Testis (tissue), 3 donors: ENCODE measurements around the gene GLUL. TPM values are rescaled to one million over a fixed set of nuclear protein-coding genes. Genes with fewer than 3 reads are reported as not detected.

ENCODE experiments used
- DNase-seq: peaks from one replicate; pipeline ENCODE4 v3.0.0-alpha.2; 2019
- H3K27ac ChIP-seq, 2 donors: fragments of 200-600 bp; sonication (generic); one replicate each; pipeline ENCODE4 v1.5.1; 2019
- H3K27me3 ChIP-seq: fragments of 200-600 bp; sonication (generic); one replicate; pipeline ENCODE4 v1.5.1; 2019
- H3K36me3 ChIP-seq: fragments of 200-600 bp; sonication (generic); one replicate; pipeline ENCODE4 v1.5.1; 2017; ENCODE audit warnings: low read depth; ENCODE audit errors: missing control alignments
- H3K4me1 ChIP-seq: fragments of 200-600 bp; sonication (generic); one replicate; pipeline ENCODE4 v1.5.1; 2019
- H3K4me3 ChIP-seq, 2 donors: fragments of 200-600 bp; sonication (generic); one replicate each; pipeline ENCODE4 v1.5.1; 2017 to 2019
- H3K9me3 ChIP-seq: fragments of 200-600 bp; sonication (generic); one replicate; pipeline ENCODE4 v1.5.1; 2017
- CTCF ChIP-seq, 3 experiments: fragments of 450-650 bp in 2 of 3; fragments of 200-600 bp in 1 of 3; sonication (generic) in 1 of 3; IDR thresholded peaks; one replicate each; pipeline ENCODE4 v1.5.1; 2016 to 2019; ENCODE audit warnings: antibody characterized with exemption in 3 of 3, mild to moderate bottlenecking in 2 of 3, moderate library complexity in 1 of 3
- POLR2A ChIP-seq: fragments of 450-650 bp; IDR thresholded peaks from one replicate; pipeline ENCODE4 v1.6.1; 2017; ENCODE audit warnings: antibody characterized with exemption, mild to moderate bottlenecking, moderate library complexity
- WGBS, 2 donors: methylation state at CpG; one replicate each; pipeline ENCODE4 v1.1.5; 2018; 5-methylcytosine and 5-hydroxymethylcytosine counted together
- intact Hi-C: fragments of 100-400 bp; cut with DNase I; formaldehyde crosslinking; loops from one replicate; pipeline ENCODE4 v1.15.1; 2023; ENCODE audit warnings: low total_unique reads
- polyA plus RNA-seq: library from polyadenylated mRNA; stranded (reverse); fragments of 350-450 nt; fragmentation: Illumina TruSeq; extraction: RNeasy Lipid Tissue Mini Kit (QIAGEN cat#74804); gene quantifications from one replicate; pipeline ENCODE4 v1.2.3, GENCODE V29; 2014; ENCODE audit warnings: low read depth, low replicate concordance; ENCODE audit not compliant: insufficient read depth
- total RNA-seq, 2 donors: library from RNA; depleted of rRNA; stranded (reverse); fragments of >200 nt; gene quantifications; one replicate each; pipeline ENCODE4 v1.2.3, GENCODE V29; 2016

The GLUL gene
- total and polyA plus RNA-seq, 3 donors from 2014 or later: 958 to 1,224 (median 1,066) TPM

GRCh38 chr1:182359645-182360044 lies 31.9 kb downstream of the GLUL start:
- no peaks in the 10 kb centered on the region for H3K4me1 ChIP-seq
- H3K4me3 ChIP-seq: no peak overlapping the region
- no peaks in the 10 kb centered on the region for H3K9me3 ChIP-seq
- no peak overlapping the region for H3K27ac ChIP-seq
- TF ChIP-seq CTCF (IDR thresholded peaks at IDR 0.05): no peak
- TF ChIP-seq POLR2A: no peak
- intact Hi-C loops: no loop called here
- H3K36me3 ChIP-seq: no peaks in the 10 kb centered on the region
- WGBS, 2 donors: 76 to 81% methylated on average over 7 of the region's 7 CpGs
- H3K27me3 ChIP-seq: no peaks in the 10 kb centered on the region
- DNase-seq: no peak

GRCh38 chr1:182357913-182358312 lies 33.7 kb downstream of the GLUL start:
- Histone ChIP-seq H3K27ac (no peak overlapping the region), H3K36me3 (no peaks in the 10 kb centered on the region), H3K9me3 (no peaks in the 10 kb centered on the region), H3K4me1 (no peaks in the 10 kb centered on the region), H3K4me3 (no peak overlapping the region), H3K27me3 (no peaks in the 10 kb centered on the region)
- TF ChIP-seq CTCF (IDR thresholded peaks at IDR 0.05) (no peak), POLR2A (no peak)
- intact Hi-C loops: no loop called here
- WGBS, 2 donors: 68 to 90% methylated on average over 4 of the region's 4 CpGs
- DNase-seq: no peak

DNA sequence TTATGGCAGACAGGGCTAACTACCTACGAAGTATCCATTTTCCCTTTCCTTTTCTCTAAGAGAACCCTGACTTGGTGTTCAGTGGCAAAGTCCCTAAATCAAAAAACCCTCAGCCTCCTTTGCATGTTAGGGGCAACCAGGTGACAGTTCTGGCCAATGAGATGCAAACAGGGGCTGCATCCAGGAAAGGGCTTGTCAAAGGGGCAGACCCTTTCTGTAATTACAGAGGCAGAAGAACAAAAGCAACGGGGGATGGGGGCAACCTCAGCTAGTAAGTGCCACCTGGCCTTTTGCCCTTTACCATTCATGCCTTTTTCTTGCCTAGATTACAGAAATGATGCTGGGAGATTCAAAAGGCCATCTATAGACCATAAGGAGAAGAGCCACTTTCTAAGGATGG lies 34.4 kb downstream of the GLUL start:
- Histone ChIP-seq H3K36me3 (no peaks in the 10 kb centered on the region), H3K27me3 (no peaks in the 10 kb centered on the region), H3K4me3 (no peak overlapping the region), H3K27ac (no peak overlapping the region), H3K9me3 (no peaks in the 10 kb centered on the region), H3K4me1 (no peaks in the 10 kb centered on the region)
- TF ChIP-seq CTCF (IDR thresholded peaks at IDR 0.05) (no peak), POLR2A (no peak)
- intact Hi-C loops: no loop called here
- WGBS, 2 donors: 87% methylated on average over 2 of the region's 2 CpGs
- no peak for DNase-seq

- TF ChIP-seq CTCF (IDR thresholded peaks at IDR 0.05): no peak
- TF ChIP-seq POLR2A: no peak
- no peak for DNase-seq
- Histone ChIP-seq H3K4me3 (no peak overlapping the region), H3K27me3 (no peaks in the 10 kb centered on the region), H3K9me3 (no peaks in the 10 kb centered on the region), H3K36me3 (no peaks in the 10 kb centered on the region), H3K4me1 (no peaks in the 10 kb centered on the region), H3K27ac (no peak overlapping the region)
- intact Hi-C loops: no loop called here
- 88 to 92% methylated on average over 2 of the region's 2 CpGs for WGBS, 2 donors
Observed at GRCh38 chr1:182355723-182356098, 35.9 kb downstream of the GLUL start.

- no peaks in the 10 kb centered on the region for H3K9me3 ChIP-seq
- peaks cover 8% of the 10 kb centered on the region for H3K4me1 ChIP-seq
- no peaks in the 10 kb centered on the region for H3K27me3 ChIP-seq
- no peak for TF ChIP-seq POLR2A
- no peak overlapping the region for H3K4me3 ChIP-seq
- H3K36me3 ChIP-seq: no peaks in the 10 kb centered on the region
- H3K27ac ChIP-seq: no peak overlapping the region
- intact Hi-C loops: no loop called here
- 77 to 78% methylated on average over 1 of the region's 1 CpG for WGBS, 2 donors
- no peak for DNase-seq
Observed at GRCh38 chr1:182351790-182352364, 39.7 kb downstream of the GLUL start.
